Bone marrow (tissue), 2 donors: ENCODE results near the gene DDX4.
"Not testable (repeated sequence)": the region's sequence is repeated elsewhere in the genome, so short reads cannot be mapped to it uniquely, and the experiment has no call there.

Experiments
- DNase-seq, 2 donors: peaks; one replicate each; lab custom pipeline; 2025; lab: John Stamatoyannopoulos, UW

DDX4 gene

GRCh38 chr5:55737793-55738192 is at the start of gene DDX4:
Gene DDX4 (plus strand): TSS chr5:55738061. CDS start chr5:55738964, 903 bp downstream.
- DNase-seq: no peak

- DNase-seq: peak in 1 of 2 donors; percentile 40
Measured at GRCh38 chr5:55691265-55692105, 46.4 kb upstream of the DDX4 start.

- DNase-seq: no peak
Measured at GRCh38 chr5:55692106-55692417, 45.8 kb upstream of the DDX4 start.

GRCh38 chr5:55692509-55692908 is 45.4 kb upstream of the DDX4 start:
- no peak for DNase-seq

GRCh38 chr5:55694152-55694830 is 43.6 kb upstream of the DDX4 start:
- peak in 1 of 2 donors; percentile 15 for DNase-seq

- DNase-seq: not testable (repeated sequence)
Measured at GRCh38 chr5:55696704-55697103, 41.2 kb upstream of the DDX4 start.

GRCh38 chr5:55699041-55699688 is 38.7 kb upstream of the DDX4 start:
- DNase-seq: no peak

- DNase-seq: no peak
Measured at GRCh38 chr5:55700745-55701144, 37.1 kb upstream of the DDX4 start.

- DNase-seq: no peak
Measured at GRCh38 chr5:55701462-55702103, 36.3 kb upstream of the DDX4 start.

GRCh38 chr5:55702598-55703345 is 35.1 kb upstream of the DDX4 start:
- DNase-seq: no peak

- DNase-seq: no peak
Measured at GRCh38 chr5:55706230-55706629, 31.6 kb upstream of the DDX4 start.

- DNase-seq: no peak
Measured at GRCh38 chr5:55708732-55709131, 29.1 kb upstream of the DDX4 start.

- DNase-seq: no peak
Measured at GRCh38 chr5:55711507-55712022, 26.3 kb upstream of the DDX4 start.

- DNase-seq: peak; percentile 73 to 80
Measured at GRCh38 chr5:55712023-55712859, 25.6 kb upstream of the DDX4 start, which contains the start of gene SLC38A9. Gene SLC38A9 (minus strand): TSS chr5:55712324. CDS start chr5:55697958, 14,366 bp downstream.

- no peak for DNase-seq
Measured at GRCh38 chr5:55713871-55714270, 24.0 kb upstream of the DDX4 start.

GRCh38 chr5:55714339-55714738 is 23.5 kb upstream of the DDX4 start:
- DNase-seq: no peak

GRCh38 chr5:55714749-55715148 is 23.1 kb upstream of the DDX4 start:
- DNase-seq: no peak

- no peak for DNase-seq
Measured at GRCh38 chr5:55715519-55716078, 22.3 kb upstream of the DDX4 start.

- not testable (repeated sequence) for DNase-seq
Measured at GRCh38 chr5:55719026-55719425, 18.8 kb upstream of the DDX4 start.

- no peak for DNase-seq
Measured at GRCh38 chr5:55720188-55720703, 17.6 kb upstream of the DDX4 start.
